Activated naive CD4-positive, alpha-beta T cell treated with Interleukin-2 at 50 U/mL for 16 hours (primary cell): Measurements from ENCODE around the gene GPSM3.

ENCODE experiments used
- DNase-seq: peaks from one replicate; pipeline ENCODE4 v3.0.0-alpha.2; 2020

The GPSM3 gene

DNA sequence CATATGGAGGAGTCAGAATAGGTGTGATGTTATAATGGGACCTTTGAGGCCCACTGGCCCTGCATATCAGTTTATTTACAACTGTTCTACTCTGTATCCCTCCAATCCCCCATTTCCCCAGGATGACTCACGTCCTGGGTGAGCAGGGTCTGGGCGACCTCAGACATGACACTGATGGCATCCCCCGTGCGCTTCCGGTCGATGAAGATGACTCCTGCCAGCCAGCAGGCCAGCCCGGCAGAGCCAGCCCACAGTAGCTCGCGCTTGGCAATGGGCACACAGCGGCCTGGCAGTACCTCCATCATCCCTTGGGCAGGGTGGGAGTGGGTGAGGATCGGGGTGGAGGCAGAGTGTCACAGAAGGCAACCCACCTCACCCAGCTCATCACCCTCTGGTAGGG is 22.1 kb downstream of the GPSM3 start:
- no peak for DNase-seq

- no peak for DNase-seq
Observed at GRCh38 chr6:32168807-32169591, 23.4 kb downstream of the GPSM3 start.

GRCh38 chr6:32168350-32168749 is 24.1 kb downstream of the GPSM3 start:
- DNase-seq, result no peak

GRCh38 chr6:32167761-32168262 is 24.6 kb downstream of the GPSM3 start:
- no peak for DNase-seq

DNA sequence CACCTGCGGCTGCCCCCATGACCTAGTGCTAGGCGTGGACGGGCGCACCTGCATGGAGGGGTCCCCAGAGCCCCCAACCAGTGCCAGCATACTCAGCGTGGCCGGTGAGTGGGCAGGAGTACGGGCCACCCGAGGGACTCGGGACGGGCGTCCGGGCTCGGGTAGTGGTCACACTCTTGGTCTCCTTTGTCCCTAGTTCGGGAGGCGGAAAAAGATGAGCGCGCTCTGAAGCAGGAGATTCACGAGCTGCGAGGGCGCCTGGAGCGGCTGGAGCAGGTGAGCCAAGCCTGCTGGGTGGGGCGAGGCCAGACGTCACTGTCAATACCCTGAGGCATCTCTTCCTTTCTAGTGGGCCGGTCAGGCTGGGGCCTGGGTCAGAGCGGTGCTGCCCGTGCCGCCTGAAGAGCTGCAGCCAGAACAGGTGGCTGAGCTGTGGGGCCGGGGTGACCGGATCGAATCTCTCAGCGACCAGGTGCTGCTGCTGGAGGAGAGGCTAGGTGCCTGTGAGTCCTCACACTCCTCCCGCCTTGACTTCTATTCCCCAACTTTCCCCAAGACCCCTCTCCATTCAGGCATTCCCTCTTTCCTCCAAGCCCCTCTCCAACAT is 25.2 kb downstream of the GPSM3 start:
- no peak for DNase-seq

- DNase-seq, result no peak
Observed at GRCh38 chr6:32166411-32167061, 25.9 kb downstream of the GPSM3 start.

DNA sequence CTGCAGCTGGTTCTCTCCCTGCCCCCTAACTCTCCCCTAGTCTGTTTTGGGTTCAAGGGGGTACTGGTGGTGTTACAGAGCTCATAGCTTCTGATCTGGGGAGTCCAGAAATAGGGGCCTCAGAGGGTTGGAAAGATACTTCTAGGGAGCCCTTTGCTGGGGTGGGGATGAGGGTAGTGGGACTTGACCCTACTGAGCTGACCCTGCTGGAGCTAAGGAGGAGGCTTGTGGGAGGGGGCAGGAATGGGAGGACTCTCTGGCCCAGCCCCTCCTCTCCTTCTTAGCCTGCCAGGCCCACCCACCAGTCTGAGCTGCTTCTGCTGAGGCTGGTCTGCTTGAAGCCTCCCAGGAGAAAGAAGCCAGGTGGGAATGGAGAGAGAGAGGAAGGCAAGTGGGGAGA is 28.1 kb downstream of the GPSM3 start, which contains the start of gene EGFL8:
EGFL8 (plus strand) TSS at position 301 of the 400 bp plus-strand sequence. CDS start 1,571 bp downstream, outside the sequence.
- DNase-seq, result no peak

- no peak for DNase-seq
Observed at GRCh38 chr6:32163559-32164258, 28.7 kb downstream of the GPSM3 start.

GRCh38 chr6:32158052-32158451 is 34.4 kb downstream of the GPSM3 start:
- DNase-seq, result no peak

GRCh38 chr6:32156891-32157290 is 35.6 kb downstream of the GPSM3 start:
- no peak for DNase-seq

DNA sequence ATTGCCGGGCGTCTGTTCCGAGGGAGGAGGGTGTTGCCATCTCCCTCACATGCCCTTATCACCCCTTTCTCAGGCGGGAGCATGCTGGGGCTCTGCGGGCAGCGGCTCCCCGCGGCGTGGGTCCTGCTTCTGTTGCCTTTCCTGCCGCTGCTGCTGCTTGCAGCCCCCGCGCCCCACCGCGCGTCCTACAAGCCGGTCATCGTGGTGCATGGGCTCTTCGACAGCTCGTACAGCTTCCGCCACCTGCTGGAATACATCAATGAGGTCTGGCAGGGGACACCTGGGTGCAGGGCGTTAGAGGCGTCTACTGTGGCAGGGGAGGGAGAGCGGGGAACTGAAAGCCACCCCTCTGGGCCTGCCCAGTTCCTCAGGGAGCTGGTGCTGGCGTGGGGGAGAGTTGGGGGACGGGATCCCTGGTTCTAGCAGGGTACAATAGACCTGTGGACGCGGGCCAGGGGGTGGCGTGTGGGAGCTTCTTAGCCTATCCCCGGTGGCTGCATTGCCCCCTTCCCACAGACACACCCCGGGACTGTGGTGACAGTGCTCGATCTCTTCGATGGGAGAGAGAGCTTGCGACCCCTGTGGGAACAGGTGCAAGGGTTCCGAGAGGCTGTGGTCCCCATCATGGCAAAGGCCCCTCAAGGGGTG is 37.8 kb downstream of the GPSM3 start:
- peak; percentile 64 for DNase-seq

GRCh38 chr6:32153564-32154513 is 38.6 kb downstream of the GPSM3 start, which contains the start of gene PPT2:
Gene PPT2 (plus strand): TSS chr6:32154141. CDS start chr6:32154595, 454 bp downstream.
- DNase-seq, result peak; percentile 67

DNA sequence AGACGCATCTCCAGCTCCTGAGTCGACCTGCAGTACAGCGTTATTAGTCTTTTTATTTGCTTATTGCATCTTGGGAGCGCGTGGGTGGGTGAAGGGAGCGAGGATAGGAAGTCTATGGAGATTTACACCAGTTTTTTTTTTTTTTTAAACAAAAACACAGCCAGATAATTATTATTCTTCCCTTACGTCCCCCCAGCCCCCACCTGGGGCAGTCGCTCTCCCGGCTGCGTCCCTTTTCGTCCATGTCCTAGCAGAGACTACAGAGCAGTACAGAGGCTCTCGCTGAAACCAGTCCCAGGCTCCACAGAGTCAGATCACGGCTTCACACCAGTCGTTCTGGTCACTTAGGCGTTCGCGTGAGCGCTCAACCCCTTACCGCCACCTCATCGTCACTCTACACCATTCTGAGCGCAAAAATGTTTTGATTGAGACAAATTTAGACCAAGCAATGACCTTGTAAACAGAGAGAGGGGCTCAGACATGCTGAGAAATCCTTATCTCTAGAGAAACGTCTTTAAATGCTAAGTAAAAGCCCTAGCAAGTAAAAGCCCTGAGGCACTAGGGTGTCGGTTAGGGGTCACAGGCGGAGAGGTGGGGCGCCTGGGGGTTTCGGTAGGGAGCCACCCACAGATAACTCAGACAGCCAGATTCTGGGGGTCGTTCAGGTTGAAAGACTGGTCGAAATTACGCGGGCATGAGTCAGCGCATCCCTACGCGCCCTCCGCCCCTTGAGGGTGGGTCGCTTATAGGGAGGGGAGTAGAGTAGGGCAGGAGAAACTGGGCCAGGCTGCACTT is 39.5 kb downstream of the GPSM3 start:
- no peak for DNase-seq

DNA sequence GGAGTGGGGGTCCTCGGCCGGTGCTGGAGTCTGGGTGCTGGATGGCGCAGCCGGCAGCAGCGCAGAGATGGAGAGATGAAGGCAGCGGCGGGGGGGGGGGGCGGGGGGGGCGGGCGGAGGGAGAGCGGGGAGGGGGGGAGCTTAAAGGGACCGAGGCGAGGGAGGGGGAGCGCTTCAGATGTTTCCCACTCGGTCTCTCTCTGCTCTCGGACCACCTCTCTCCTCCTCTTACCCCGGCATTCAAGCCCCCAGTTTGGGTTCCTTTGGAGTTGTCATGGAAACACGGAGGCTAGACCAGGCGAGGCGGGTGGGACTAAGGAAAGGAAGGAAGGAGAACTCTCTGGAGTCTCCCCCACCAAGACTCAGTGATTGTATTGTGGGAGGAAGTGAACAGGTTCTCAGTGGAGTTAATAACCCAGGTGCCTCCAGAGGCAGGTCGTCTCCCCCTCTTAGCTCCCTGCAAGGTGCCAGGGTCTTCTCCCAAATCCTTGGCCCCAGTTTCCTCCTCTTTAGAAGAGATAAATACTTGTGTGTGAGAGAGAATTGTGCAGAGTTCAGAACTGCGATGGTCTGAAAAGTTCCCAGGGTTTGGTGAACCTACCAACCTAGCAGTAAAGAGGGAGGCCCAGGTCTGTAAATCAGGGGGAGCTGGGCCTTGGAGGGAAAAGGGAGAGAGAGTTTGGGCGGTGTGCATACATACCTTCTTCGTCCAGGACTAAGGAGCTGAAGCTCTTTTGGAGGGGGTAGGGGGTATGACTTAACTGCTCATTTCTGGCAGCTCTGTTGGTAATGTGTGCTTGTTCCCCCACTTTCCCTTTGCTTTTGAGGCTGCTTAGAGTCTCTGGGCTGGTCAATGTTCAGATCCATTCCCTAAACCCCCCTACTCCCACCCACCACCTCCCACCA is 40.3 kb downstream of the GPSM3 start, which contains the start of gene PRRT1:
PRRT1 (minus strand) TSS at position 77 of the 906 bp plus-strand sequence. CDS start 112 bp downstream, outside the sequence.
- DNase-seq, result no peak

- no peak for DNase-seq
Observed at GRCh38 chr6:32151181-32151862, 41.1 kb downstream of the GPSM3 start.

DNA sequence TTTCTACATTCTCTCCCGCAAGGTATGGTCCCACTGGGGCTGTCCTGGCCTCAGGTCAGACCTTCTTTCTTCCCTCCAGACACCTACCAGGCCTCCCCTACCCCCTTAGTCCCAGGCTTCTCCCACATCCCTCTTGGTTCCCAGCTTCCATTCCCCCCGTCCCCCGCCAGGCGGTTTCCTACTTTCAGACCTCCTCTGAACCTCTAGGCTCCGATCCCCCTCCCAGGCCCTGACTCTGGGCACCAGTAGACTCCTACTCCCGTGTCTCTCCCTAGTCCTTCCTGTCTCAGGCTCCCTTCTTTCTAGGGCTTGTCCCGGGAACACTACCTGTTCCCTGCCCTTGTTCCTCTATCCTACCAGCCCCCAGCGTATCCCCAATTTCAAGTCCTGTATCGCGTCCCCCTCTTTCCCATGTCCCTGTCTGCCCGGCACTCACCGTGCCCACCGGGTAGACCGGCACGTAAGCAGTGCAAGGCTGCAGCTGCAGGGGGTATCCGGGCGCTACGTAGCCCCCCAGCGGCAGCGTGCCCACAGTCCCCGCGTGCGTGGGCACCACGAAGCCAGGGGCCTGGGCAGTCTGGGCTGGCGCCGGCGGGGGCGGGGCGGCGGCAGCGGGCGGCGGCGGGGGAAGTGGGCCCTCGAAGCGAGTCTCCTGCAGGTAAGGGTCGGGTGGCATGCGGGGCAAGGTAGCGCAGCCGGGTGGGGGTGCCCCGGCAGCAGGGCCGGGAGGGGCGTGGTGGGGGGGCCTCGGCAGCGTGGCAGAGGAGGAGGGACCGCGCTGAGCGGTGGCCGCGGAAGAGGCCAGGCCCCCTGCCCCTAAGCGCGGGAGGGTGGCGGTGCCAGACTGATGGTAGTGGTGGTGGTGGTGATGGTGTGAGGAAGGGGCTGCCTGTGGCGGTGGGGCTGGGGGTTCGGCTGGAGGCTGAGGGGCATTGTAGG is 42.2 kb downstream of the GPSM3 start:
- DNase-seq, result no peak

DNA sequence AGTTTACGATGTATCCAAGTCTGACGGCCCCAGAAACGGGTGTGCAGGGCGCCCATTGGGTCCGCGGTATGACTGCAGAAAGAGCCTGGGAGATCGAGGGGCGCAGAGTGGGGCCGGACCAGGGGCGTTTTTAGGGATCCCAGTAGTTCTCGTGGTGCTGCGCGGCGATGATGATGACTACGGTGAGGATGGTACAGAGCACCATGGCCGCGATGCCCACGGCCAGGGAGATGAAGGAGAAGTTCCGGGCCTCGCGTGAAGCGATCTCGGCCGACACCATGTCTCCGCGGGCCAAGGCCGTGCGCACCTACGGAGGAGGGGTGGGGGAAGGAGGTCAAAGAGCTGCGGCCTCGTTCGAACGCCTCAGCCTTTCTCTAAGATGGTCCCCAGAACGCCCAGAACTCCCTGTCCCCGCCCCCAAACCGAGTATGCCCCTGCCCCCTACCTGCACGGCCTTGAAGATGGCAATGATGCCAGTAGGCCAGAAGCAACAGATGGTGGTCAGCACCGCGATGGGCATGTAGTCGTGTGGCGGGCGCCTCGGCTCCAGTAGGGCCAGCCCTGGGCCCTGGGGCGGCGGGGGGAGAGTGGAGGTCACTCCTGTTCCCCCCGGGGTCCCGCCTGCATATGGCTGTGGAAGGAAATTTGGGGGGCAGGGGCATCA is 43.2 kb downstream of the GPSM3 start:
- no peak for DNase-seq
